NCI-H748 treated with DMSO at 0.1 percent for 48 hours (cell line): ENCODE results near the gene COL27A1.

Source experiments
- DNase-seq: peaks from one replicate; lab custom pipeline; 2025; lab: John Stamatoyannopoulos, UW

Gene COL27A1

DNA sequence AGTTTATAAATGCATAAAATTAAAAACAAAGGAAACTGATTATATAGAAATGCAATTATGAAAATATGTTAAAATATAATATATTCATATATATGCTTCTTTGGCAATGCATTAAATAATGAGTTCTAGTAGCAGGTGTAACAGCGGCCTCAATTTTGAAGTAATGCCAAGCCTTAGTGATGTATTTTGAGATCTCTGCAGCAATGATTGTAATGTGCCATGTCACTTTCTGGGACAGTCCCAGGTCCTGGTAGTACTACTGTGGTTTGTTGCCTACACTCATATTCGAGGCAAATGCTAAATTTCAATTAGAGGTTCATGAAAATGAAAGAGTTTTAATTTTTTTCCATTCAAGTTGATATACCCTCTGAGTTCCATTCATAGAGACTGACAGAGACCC lies 91.7 kb downstream of the COL27A1 start:
- DNase-seq: no peak

DNA sequence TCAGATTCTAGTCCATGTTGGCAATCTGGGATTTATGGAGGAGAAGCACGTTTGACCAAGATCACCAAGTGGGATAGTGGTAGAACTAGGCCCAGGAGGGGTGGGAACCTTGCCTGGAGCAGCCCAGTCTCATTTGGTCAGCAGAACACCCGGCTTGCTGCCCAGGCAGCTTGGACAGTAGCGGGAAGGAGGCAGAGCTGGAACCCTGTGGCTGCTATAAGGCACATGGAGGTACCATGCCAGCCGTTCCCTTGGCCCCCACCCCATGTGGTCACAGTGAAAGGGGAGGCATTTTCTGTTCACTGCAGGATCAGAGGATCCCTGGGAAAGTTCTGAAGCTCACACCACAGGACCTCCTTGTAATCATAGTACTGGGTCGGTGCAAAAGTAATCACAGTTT lies 92.2 kb downstream of the COL27A1 start:
- no peak for DNase-seq

DNA sequence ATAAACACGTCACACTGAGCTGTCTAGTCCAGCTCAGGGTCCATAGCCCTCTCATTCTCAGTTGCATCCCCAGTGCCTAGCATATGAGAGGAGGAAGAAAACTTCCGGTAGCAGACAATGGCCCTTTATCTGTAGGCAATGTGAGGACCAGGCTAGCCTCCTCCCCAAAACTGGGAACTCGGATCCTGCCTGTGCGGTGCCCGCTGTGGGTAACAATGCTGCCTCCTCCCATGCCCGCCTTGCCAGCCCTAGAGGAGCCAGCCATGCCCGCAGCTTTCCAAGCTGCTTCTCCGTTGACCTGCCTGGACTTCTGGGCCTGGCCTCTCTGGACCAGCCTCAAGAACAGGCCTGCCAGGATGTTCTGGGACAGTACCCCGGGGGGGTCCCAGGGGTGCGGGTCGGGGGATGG lies 93.0 kb downstream of the COL27A1 start:
- no peak for DNase-seq

GRCh38 chr9:114249424-114250234 lies 94.3 kb downstream of the COL27A1 start:
- DNase-seq: no peak

- no peak for DNase-seq
These were observed 94.9 kb downstream of the COL27A1 start for GRCh38 chr9:114250235-114250568.

GRCh38 chr9:114250648-114251047 lies 95.3 kb downstream of the COL27A1 start:
- DNase-seq: no peak

DNA sequence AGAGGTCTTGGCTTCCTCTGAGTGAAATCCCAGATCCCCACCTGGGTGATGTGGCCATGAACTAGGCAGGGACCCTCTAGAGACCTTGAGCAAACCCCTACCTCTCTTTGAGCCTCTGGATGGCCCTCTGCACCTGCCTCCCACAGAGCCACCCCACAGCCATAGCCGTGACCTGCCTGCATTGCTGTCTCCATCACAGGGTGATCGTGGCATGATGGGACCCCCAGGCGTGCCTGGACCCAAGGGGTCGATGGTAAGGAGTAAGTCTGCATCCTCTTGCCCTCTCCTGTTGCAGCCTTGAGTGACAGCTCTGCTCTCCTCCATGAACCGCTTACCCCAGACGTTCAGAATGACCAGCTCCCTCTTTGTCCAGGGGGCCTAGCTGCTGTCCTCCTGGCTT lies 97.1 kb downstream of the COL27A1 start:
- no peak for DNase-seq

- no peak for DNase-seq
These were observed 101.5 kb downstream of the COL27A1 start for GRCh38 chr9:114256827-114257328.

DNA sequence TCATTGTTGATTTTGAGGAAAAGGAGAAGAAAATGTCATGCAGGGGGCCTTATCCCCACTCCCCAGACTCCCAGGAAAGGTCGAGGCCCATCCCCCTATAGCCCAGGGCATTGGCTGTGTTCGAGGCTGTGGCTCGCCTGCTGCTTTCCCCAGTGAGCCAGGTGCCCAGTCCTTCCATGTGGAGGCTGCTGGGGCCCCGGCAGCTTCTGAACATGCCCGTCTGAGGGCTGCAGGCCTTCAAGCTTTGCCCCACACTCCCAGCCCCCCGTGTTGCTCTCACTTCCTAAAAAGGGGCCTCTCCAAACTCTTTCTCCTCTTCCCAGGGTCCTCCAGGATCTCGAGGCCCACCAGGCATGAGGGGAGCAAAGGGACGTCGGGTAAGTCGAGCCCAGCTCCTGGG lies 102.9 kb downstream of the COL27A1 start:
- DNase-seq: no peak

DNA sequence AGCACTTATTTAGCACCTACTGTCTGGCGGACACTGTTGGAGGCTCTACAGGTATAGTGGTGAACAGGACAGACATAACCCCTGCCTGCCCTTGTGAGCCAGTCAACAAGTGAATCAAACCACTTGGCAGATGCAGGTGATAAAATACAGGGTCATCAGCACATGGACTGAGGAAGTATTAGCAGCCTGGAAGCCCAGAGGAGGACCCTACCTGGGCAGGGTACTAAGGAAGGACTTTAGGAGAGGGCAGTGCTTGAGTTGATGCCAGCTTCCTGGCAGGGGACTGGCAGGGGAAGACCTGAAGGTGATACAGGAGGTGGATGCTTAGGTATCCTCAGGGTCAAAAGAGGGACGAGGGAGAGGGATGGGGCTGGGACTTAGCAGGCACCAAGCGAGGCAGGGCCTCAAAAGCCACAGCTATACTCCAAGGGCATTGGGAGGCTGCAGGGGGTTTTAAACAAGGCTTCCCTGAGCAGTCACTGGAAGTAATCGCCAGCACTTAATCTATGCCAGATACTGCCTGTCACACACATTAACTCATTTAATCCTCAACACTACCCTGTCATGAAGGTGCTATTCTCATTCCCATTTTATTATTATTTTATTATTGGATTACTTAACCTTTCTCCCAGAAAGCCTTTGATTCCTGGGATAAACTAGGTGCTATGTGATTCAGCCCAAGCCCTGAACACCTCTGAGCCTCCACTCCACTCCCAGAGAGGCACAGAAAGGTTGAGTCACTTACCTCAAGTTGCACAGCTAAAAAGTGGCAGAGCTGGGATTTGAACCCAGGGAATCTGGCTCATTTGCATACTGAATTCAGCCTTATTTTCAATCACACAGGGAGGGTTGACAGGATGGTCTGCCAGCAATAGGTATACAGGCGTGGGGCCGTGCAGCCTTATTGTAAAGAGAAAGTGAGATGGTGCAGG lies 103.8 kb downstream of the COL27A1 start:
- DNase-seq: no peak

GRCh38 chr9:114259798-114260523 lies 104.6 kb downstream of the COL27A1 start:
- DNase-seq: no peak

- no peak for DNase-seq
These were observed 105.7 kb downstream of the COL27A1 start for GRCh38 chr9:114261026-114261425.

DNA sequence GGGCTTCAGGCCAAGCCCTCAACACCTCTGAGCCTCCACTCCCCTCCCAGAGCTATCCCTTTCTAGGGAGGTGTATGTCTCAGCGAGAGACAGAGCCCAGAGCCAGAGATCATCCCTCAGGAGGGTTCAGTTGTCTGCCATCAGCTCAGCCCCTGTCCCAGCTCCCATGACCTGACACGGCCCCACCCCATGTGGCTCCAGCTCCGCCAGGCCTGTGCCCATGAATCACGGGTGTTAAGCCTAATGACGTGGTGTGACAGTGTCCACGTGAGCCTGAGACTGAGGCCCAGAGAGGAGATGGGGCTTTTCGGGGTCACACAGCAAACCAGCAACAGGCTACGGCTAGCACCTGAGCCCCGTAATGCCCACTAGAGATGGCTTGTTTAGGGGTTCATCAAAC lies 106.7 kb downstream of the COL27A1 start:
- no peak for DNase-seq

- DNase-seq: no peak
These were observed 108.6 kb downstream of the COL27A1 start for GRCh38 chr9:114263853-114264510.

DNA sequence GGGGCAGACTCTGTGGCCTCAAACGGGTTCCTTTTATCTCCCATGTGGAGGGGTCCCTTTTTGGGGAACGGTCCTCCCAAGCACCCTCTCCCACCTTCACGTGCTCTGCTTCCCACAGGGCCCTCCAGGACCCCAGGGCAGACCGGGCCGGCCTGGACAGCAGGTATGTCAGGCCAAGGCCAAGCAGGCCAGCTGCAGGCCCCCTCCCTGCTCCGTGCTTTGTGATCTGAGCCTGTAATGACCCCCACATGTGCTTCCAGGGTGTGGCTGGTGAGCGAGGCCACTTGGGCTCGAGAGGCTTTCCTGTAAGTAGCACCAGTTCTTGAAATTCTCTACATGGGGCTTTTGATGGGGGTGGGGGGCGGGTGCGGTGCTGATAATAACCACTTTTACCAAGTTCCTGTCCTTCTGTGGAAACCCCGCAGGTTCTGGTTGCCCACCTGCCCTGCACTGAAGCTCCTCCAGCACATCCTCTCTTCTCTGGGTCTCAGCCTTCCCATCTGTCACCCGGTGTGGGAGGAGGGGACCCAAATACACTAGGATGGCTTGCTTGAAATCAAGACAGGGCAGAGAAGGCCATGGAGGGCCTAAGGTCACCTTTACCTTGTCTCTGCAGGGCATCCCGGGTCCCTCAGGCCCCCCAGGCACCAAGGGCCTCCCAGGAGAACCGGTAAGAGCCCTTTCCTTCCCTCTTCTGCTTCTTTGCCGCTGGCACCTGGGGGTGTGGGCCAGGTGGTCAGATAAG lies 109.6 kb downstream of the COL27A1 start:
- DNase-seq: no peak

DNA sequence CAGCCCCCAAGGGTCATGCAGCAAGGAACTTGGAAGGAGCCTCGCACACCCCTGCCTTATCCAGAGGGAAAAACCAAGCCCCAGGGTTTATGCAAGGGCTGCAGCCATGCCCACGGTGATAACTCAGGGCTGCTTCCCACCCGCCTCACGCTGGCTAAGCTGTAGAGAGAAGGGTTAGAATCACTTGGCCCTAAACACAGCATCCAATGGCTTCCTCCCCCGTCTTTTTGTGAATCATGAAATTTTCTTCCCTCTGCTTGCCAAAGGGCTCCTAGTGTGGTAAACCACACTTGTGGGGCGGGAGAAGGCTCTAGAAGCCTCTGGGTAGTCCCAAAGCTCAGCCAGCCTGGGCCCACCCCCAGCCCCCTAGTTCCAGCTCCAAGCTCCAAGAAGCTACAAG lies 111.6 kb downstream of the COL27A1 start:
- no peak for DNase-seq

DNA sequence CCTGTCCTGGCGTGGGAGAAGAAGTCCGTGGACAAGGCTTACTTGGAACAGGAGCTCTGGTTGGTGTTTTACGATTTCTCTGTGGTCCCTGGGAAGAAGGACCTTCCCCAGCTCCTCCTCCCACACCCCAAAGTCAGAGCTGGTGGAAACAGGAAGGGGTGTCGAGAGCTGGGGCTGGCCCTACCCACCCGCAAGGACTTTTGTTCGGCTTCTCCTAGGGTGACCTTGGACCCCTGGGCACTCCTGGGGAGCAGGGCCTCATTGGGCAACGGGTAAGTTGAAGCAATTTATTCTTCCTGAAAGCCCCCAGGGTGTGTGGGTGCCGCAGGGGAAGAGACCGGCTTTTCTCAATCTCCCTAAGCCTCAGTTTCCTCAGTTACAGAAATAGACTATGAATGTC lies 113.7 kb downstream of the COL27A1 start:
- no peak for DNase-seq

DNA sequence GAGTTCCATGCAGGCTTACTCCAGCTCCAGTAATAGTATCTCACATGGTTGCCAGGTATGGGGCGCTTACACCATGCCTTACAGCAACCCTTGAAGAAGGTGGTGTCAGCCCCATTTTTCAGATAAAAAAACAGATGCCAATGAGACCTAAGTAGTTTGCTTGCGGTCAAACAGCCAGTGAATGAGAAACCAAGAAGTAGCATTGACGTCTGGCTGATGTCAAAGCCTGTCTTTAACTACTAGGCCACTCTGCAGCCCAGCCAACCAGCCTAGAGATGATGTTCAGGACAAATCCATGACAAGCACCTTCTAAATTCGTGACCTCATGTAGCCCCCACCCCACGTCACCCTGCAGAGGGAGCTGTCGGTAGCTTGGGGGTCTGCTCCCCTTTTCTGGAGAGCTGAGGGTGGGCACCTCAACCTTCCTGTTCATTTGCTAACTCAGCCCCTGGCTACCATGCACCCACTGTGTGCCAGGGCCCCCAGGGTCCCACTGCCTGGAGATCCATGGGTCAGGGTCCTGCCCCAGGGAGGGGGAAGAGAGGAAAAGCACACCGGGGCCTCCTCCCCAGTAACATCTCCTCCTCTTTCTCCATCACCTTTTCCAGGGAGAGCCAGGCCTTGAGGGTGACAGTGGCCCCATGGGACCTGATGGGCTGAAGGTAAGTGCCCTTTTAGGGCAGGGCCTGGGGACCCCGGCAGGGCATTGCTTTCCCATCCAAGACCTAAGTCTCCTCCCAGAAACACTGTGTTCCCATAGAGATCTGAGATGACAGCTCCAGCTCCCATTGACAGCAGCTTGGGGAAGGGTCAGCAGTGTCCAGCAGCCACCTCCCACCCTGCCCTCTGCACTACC lies 115.0 kb downstream of the COL27A1 start:
- no peak for DNase-seq

DNA sequence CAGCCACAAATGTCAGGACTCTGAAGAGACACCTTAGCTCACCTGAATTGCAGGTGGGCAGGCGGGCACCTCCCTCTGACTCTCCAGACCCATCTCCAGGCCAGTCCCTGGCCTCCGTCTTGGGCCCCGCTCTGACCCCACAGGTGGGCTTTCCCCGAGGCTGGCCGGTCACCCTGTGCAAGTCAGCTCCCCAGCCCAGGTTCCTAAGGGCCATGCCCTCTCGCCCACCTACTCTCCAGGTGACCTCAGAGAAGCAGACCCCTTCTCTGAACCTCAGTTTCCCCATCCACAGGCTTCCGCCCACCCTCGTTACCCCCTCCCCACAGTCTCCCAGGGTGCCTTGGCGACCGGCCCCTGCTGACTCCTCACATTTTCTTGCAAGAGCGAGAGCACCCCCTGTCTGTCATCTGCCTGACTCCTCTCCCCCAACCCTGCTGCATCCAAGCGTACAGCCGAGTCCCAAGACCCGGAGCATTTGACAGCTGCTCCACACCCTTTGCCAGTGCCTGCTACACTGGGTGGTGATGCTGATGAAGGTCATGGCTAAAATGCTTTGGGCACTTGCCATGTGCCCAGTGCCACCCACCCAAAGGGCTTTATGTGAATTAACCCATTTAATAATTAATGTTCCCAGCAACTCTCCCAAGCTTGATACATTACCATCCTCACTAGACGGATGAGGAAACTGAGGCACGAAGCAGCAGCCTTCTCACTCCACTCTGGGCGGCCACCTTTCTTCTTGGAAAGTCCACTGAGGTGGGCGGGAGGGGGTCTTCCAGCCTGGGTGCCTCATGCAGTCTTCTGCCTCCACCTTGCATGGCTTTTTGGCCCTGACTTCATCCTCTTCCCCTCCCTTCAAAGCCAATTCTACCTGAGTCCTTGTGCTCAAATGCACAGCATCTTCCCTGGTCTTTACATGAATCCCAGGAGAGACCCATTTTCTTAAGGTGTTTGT lies 116.5 kb downstream of the COL27A1 start:
- DNase-seq: no peak
